ENCODE data around the gene UPK2.
"Not testable (repeated sequence)": the region's sequence is repeated elsewhere in the genome, so short reads cannot be mapped to it uniquely, and the experiment has no call there.

GRCh38 chr11:118953976-118954375 lies 2.1 kb upstream of the UPK2 start:
- not testable (repeated sequence) for TF ChIP-seq CTCF (conservative IDR thresholded peaks at IDR 0.05 in 1 of 2, IDR thresholded peaks at IDR 0.05 in 1 of 2; ENCODE audit: low read depth in 1 of 2, low read length in 2 of 2); EZH2 (IDR thresholded peaks at IDR 0.05; ENCODE audit: low read length, missing control alignments)
